Suppressor macrophage (primary cell): ENCODE data around the gene GALNT6.
A peak's percentile ranks its signal among the peaks of the same experiment; 100 is the strongest.
"Not testable (repeated sequence)": the region's sequence is repeated elsewhere in the genome, so short reads cannot be mapped to it uniquely, and the experiment has no call there.

Source experiments
- DNase-seq, 4 experiments: peaks; one replicate each; pipeline ENCODE4 v3.0.0-alpha.2; 2020 to 2022

The GALNT6 gene

GRCh38 chr12:51320695-51321320, 70.4 kb downstream of the GALNT6 start:
- no peak for DNase-seq

GRCh38 chr12:51320311-51320694, 70.9 kb downstream of the GALNT6 start:
- no peak for DNase-seq

- DNase-seq: no peak
These were observed 72.2 kb downstream of the GALNT6 start for GRCh38 chr12:51318846-51319599.

GRCh38 chr12:51318057-51318806, 73.0 kb downstream of the GALNT6 start:
- not testable (repeated sequence) for DNase-seq

- DNase-seq: no peak
These were observed 79.8 kb downstream of the GALNT6 start for GRCh38 chr12:51311389-51311788.

GRCh38 chr12:51307655-51308593, 83.3 kb downstream of the GALNT6 start:
- peak; percentile 30 to 64 (median 46) for DNase-seq

- DNase-seq: peak in 3 of 4 experiments; percentile 39 to 53 (median 46)
These were observed 84.7 kb downstream of the GALNT6 start for GRCh38 chr12:51306507-51306906.
